IPS-18c (cell line): ENCODE measurements around the gene SAE1.

Source experiments
- H3K4me3 ChIP-seq: 2 replicates; pipeline ENCODE4 v1.7.0; 2013; ENCODE audit warnings: low read depth, mild to moderate bottlenecking, low read length, moderate library complexity; ENCODE audit not compliant: insufficient read depth
- H3K9me3 ChIP-seq: one replicate; pipeline ENCODE4 v1.6.1; 2013; ENCODE audit warnings: mild to moderate bottlenecking, low read length, moderate library complexity; ENCODE audit not compliant: control insufficient read depth, insufficient read depth

Gene SAE1

DNA sequence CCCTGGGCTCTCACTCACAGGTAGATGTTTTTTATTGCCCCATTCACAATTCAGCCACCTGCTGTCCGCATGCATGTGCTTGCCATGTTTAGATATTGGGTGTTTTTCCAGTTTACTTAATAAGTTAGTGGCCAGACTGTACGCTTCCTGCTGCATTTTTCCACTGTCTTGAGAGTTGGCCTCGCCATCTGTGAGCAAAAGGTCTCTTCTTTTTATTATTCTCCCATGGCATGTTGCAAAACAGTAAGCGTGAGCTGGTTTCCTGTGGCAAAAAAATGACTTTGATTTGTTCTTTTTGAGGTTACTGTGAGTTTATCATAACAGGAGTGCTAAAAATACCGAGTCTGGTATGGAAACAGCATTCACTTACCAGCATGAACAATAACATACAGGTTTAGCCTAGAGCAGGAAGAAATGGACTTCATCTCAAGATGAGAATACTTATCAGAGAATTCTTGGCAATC, 46.0 kb downstream of the SAE1 start:
- H3K4me3 ChIP-seq, result no peak overlapping the region
- no peaks in the 10 kb centered on the region for H3K9me3 ChIP-seq

- H3K9me3 ChIP-seq, result no peaks in the 10 kb centered on the region
- no peak overlapping the region for H3K4me3 ChIP-seq
Observed at GRCh38 chr19:47179653-47180310, 49.1 kb downstream of the SAE1 start.

DNA sequence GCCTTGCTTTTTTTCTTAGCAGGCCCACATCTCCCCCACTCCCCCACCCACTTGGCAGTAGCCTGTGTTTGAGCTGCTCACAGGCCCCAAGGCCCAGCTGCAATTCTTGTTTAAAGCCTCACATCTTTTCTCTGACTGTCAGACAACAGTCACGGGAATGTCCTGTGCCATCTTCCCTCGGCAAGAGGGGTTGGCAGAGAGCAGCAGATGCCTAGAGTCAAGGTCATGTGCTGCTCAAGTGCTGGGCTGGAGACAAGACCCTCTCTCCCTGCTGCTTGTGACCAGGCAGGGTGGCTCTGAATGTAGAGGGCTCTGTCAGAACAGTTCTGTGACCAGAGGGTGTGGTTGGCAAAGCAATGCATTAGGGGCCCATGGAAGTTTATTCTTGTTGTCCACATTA, 53.0 kb downstream of the SAE1 start:
- H3K4me3 ChIP-seq, result no peak overlapping the region
- H3K9me3 ChIP-seq, result no peaks in the 10 kb centered on the region

- H3K9me3 ChIP-seq, result no peaks in the 10 kb centered on the region
- no peak overlapping the region for H3K4me3 ChIP-seq
Observed at GRCh38 chr19:47186446-47187334, 56.1 kb downstream of the SAE1 start.

GRCh38 chr19:47187335-47187655, 56.7 kb downstream of the SAE1 start:
- Histone ChIP-seq H3K4me3 (no peak overlapping the region), H3K9me3 (no peaks in the 10 kb centered on the region)

DNA sequence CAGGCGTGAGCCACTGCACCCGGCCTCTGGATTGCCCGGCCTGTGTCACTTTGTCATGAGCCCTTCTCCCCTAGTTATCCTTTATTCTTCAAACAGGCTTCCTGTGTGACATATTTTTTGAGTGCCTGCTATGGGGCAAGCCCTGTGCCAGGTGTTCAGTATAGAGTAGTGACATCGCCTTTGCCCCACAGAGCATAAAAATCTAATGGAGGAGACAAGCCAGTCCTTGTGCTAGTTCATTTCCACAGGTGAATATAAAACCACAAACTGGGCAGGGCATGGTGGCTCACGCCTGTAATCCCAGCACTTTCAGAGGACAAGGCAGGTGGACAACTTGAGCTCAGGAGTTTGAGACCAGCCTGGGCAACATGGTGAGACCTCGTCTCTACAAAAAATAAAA, 57.2 kb downstream of the SAE1 start:
- Histone ChIP-seq H3K4me3 (no peak overlapping the region), H3K9me3 (no peaks in the 10 kb centered on the region)

DNA sequence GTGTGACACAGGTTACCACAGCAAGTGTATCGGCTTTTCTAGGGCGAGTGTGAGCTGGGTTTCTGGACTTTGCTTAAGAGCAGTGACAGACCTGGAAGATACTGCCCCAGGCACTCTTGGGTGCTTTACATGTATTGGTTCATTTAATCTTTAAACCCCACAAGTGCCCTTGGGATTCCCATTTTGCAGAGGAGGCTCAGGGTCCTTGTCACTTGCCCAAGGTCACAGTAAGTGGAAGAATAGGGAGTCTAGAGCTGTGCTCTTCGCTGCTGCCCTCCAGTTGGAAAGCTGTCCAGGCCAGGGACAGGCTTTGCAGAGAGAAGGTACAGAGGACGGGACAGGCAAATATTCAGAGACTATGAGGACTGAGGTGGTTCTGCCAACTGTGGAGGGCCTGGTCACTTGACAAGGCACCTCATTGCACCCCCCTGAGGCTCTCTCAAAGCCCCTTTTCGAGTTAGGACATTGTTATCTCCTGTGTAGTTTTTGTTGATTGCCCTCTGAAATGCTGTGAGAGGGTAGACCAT, 57.9 kb downstream of the SAE1 start:
- Histone ChIP-seq H3K9me3 (no peaks in the 10 kb centered on the region), H3K4me3 (no peak overlapping the region)

- Histone ChIP-seq H3K4me3 (no peak overlapping the region), H3K9me3 (no peaks in the 10 kb centered on the region)
Observed at GRCh38 chr19:47190167-47190727, 59.6 kb downstream of the SAE1 start.

DNA sequence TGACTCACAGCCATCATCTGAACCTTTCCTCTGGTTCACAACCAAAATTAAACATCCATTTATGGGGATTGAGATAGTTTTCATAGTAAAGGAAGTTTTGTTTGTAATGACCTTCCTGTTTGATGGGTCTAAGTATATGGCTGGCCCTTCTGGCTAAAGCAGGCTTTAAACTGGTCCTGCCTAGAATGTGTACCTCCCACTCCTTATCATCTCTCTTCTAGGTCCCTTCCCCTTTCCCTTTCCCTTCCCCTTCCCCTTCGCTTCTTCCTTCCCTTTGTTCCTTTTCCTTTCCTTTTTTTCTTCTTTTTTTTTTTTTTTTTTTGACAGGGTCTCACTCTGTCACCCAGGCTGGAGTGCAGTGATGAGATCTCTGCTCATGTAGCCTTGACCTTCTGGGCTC, 64.8 kb downstream of the SAE1 start:
- H3K4me3 ChIP-seq, result no peak overlapping the region
- no peaks in the 10 kb centered on the region for H3K9me3 ChIP-seq

GRCh38 chr19:47197141-47197540, 66.5 kb downstream of the SAE1 start:
- Histone ChIP-seq H3K9me3 (no peaks in the 10 kb centered on the region), H3K4me3 (no peak overlapping the region)

- no peaks in the 10 kb centered on the region for H3K9me3 ChIP-seq
Observed at GRCh38 chr19:47200530-47200929, 69.9 kb downstream of the SAE1 start.

DNA sequence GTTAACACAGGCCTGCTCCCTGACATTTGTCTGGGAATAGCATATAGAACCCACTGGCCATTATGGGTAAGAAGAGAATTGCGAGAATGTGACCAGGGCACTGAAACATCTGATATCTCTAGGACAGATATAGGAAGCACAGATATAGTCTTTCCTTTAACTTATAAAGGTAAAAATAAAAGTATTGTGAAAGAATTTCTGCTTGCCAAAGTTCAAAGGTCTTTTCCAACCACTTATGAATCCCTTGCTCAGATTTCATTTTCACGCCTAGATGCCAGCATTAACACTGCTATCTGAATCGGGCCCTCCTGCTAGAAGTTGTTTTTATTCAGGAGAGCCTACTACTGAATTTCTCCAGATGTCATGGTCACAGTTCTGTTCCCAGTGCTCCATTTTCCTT, 72.6 kb downstream of the SAE1 start:
- Histone ChIP-seq H3K9me3 (no peaks in the 10 kb centered on the region), H3K4me3 (no peak overlapping the region)

More at GRCh38 chr19:47200530-47200929, 69.9 kb downstream of the SAE1 start:
- no peak overlapping the region for H3K4me3 ChIP-seq

DNA sequence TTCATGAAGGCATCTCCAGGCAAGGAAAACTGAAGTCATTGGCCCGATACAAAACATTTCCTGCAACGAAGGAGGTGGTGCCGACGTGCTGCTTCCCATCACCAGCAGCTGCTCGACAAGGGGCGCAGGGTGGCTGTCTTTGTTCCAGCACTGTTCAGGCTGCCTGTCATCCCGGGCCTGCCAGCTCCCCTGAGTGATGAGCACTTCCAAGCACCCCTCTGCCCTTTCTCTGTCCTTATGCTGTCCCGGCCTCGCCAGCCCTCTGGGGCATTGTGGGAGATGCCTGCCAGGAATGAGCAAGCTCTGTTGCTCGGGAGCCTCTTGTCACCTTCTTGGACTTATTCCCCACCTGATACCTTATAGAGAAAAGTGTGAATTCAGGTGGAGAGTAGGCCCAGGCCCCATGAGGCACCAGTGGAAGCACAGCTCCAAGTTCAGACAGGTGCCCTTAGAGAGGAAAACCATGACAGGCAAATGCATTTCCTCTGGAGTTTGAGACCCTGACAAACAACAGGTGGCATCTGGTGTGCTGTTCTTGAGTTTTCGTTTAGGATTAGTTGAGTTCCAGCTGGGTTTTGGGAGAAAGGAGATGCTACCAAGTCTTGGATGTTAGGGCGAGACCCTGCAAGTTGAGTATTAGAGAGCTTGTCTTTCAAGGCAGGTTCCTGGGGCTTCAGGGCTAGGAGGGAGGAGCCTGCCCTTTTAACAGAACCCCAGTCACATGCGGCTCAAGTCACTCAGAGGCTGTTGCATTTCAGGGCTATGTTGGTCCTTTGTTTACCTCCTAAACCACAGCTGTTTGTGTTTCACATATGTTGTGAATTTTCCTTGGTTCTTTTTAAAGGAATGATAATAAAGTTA, 78.9 kb downstream of the SAE1 start:
- no peak overlapping the region; the same call in 1 of the 2 replicates for H3K4me3 ChIP-seq

GRCh38 chr19:47210180-47210490, 79.5 kb downstream of the SAE1 start:
- H3K4me3 ChIP-seq, result no peak overlapping the region

More for the DNA sequence above, 78.9 kb downstream of the SAE1 start:
- no peaks in the 10 kb centered on the region for H3K9me3 ChIP-seq

GRCh38 chr19:47210689-47211316, 80.2 kb downstream of the SAE1 start:
- H3K9me3 ChIP-seq, result no peaks in the 10 kb centered on the region
- no peak overlapping the region for H3K4me3 ChIP-seq

More at GRCh38 chr19:47210180-47210490, 79.5 kb downstream of the SAE1 start:
- H3K9me3 ChIP-seq, result no peaks in the 10 kb centered on the region

- Histone ChIP-seq H3K9me3 (no peaks in the 10 kb centered on the region), H3K4me3 (no peak overlapping the region)
Observed at GRCh38 chr19:47215581-47215980, 84.9 kb downstream of the SAE1 start.
